Thyroid gland (tissue), 4 donors: ENCODE results near the gene RNF20. TPM values are rescaled to one million over a fixed set of nuclear protein-coding genes. Genes with fewer than 3 reads are reported as not detected.
"Not testable (repeated sequence)": the region's sequence is repeated elsewhere in the genome, so short reads cannot be mapped to it uniquely, and the experiment has no call there.

Source experiments
- DNase-seq, 2 donors: peaks; one replicate each; pipeline ENCODE4 v3.0.0-alpha.2; 2019
- H3K27ac ChIP-seq, 3 donors: fragments of 200-600 bp; sonication (generic); 1 replicate in 2 of 3; 2 replicates in 1 of 3; pipeline ENCODE4 v1.5.1; 2016 to 2019; ENCODE audit warnings: mild to moderate bottlenecking in 1 of 3, moderate library complexity in 1 of 3
- H3K27me3 ChIP-seq: fragments of 200-600 bp; sonication (generic); one replicate; pipeline ENCODE4 v1.5.1; 2019
- H3K36me3 ChIP-seq, 2 donors: fragments of 200-600 bp; sonication (generic); one replicate each; pipeline ENCODE4 v1.5.1; 2016 to 2019
- H3K4me1 ChIP-seq, 2 donors: fragments of 200-600 bp; sonication (generic); one replicate each; pipeline ENCODE4 v1.5.1; 2017 to 2019
- H3K4me3 ChIP-seq, 3 donors: fragments of 200-600 bp; sonication (generic); replicated peaks in 1 of 3; 1 replicate in 2 of 3; 2 replicates in 1 of 3; pipeline ENCODE4 v1.5.1; 2016; ENCODE audit warnings: mild to moderate bottlenecking in 1 of 3
- H3K9me3 ChIP-seq: fragments of 200-600 bp; sonication (generic); one replicate; pipeline ENCODE4 v1.5.1; 2017
- CTCF ChIP-seq, 6 experiments: fragments of 200-600 bp in 3 of 6; fragments of 450-650 bp in 3 of 6; sonication (generic) in 3 of 6; IDR thresholded peaks; one replicate each; pipeline ENCODE4 v1.5.1; 2016 to 2019; ENCODE audit warnings: antibody characterized with exemption in 6 of 6, mild to moderate bottlenecking in 2 of 6, inconsistent platforms in 1 of 6, moderate library complexity in 1 of 6
- POLR2A ChIP-seq, 2 donors: fragments of 450-650 bp; IDR thresholded peaks; one replicate each; pipeline ENCODE4 v1.6.1; 2017; ENCODE audit warnings: antibody characterized with exemption in 2 of 2, mild to moderate bottlenecking in 2 of 2, moderate library complexity in 1 of 2
- WGBS, 2 donors: methylation state at CpG; one replicate each; pipeline ENCODE4 v1.1.5; 2017; 5-methylcytosine and 5-hydroxymethylcytosine counted together
- intact Hi-C: fragments of 100-400 bp; cut with DNase I; formaldehyde crosslinking; loops from one replicate; pipeline ENCODE4 v1.15.1; 2023
- total RNA-seq, 4 donors: library from RNA; depleted of rRNA; stranded (reverse); fragments of >200 nt; gene quantifications; one replicate each; pipeline ENCODE4 v1.2.3, GENCODE V29; 2016

Gene RNF20
- total RNA-seq, 4 donors from 2014 or later, result 26.1 to 31.5 (median 26.7) TPM

GRCh38 chr9:101543098-101543735 lies 9.6 kb downstream of the RNF20 start:
- WGBS, 2 donors, result 94% methylated on average over 14 of the region's 14 CpGs
- TF ChIP-seq CTCF (IDR thresholded peaks at IDR 0.05), result no peak
- no peak for TF ChIP-seq POLR2A (IDR thresholded peaks at IDR 0.05)
- intact Hi-C loops, result no loop called here
- H3K27ac ChIP-seq, result no peak overlapping the region
- H3K27me3 ChIP-seq, result no peaks in the 10 kb centered on the region
- no peak for DNase-seq
- peaks cover 43 to 50% of the 10 kb centered on the region in 2 donors for H3K36me3 ChIP-seq
- no peaks in the 10 kb centered on the region for H3K4me1 ChIP-seq
- H3K9me3 ChIP-seq, result no peaks in the 10 kb centered on the region
- no peak overlapping the region for H3K4me3 ChIP-seq

GRCh38 chr9:101549472-101550098 lies 15.9 kb downstream of the RNF20 start:
- TF ChIP-seq CTCF (IDR thresholded peaks at IDR 0.05), result peak in 3 of 6 experiments; percentile 16 to 28 (median 22)
- 83 to 90% methylated on average over 18 of the region's 18 CpGs for WGBS, 2 donors

GRCh38 chr9:101561740-101562139 lies 28.1 kb downstream of the RNF20 start:
- intact Hi-C loops, result no loop called here
- H3K4me1 ChIP-seq, result no peaks in the 10 kb centered on the region
- H3K27ac ChIP-seq, result no peak overlapping the region
- 94 to 98% methylated on average over 1 of the region's 1 CpG for WGBS, 2 donors
- no peaks in the 10 kb centered on the region for H3K27me3 ChIP-seq
- H3K9me3 ChIP-seq, result no peaks in the 10 kb centered on the region
- no peak overlapping the region for H3K4me3 ChIP-seq
- TF ChIP-seq POLR2A (IDR thresholded peaks at IDR 0.05), result no peak
- no peak for TF ChIP-seq CTCF (IDR thresholded peaks at IDR 0.05)
- no peak for DNase-seq
- H3K36me3 ChIP-seq, result peaks cover 40 to 64% of the 10 kb centered on the region in 2 donors

More at GRCh38 chr9:101549472-101550098, 15.9 kb downstream of the RNF20 start:
- DNase-seq, result peak; percentile 12 to 17
- H3K4me1 ChIP-seq, H3K27me3 ChIP-seq, intact Hi-C loops, H3K27ac ChIP-seq, H3K4me3 ChIP-seq, H3K9me3 ChIP-seq: not testable (repeated sequence)
- peaks cover 65 to 76% of the 10 kb centered on the region in 2 donors for H3K36me3 ChIP-seq

GRCh38 chr9:101562966-101563365 lies 29.3 kb downstream of the RNF20 start:
- intact Hi-C loops, result no loop called here
- Histone ChIP-seq H3K4me3 (no peak overlapping the region), H3K36me3 (peaks cover 39 to 58% of the 10 kb centered on the region in 2 donors), H3K9me3 (no peaks in the 10 kb centered on the region), H3K27ac (no peak overlapping the region), H3K27me3 (no peaks in the 10 kb centered on the region), H3K4me1 (no peaks in the 10 kb centered on the region)
- TF ChIP-seq POLR2A (IDR thresholded peaks at IDR 0.05) (no peak), CTCF (IDR thresholded peaks at IDR 0.05) (no peak)
- 94 to 96% methylated on average over 1 of the region's 1 CpG for WGBS, 2 donors
- DNase-seq, result no peak

- no peaks in the 10 kb centered on the region for H3K9me3 ChIP-seq
- H3K4me3 ChIP-seq, result no peak overlapping the region
- TF ChIP-seq POLR2A (IDR thresholded peaks at IDR 0.05) (no peak), CTCF (IDR thresholded peaks at IDR 0.05) (no peak)
- H3K36me3 ChIP-seq, result peaks cover 29 to 49% of the 10 kb centered on the region in 2 donors
- no peak for DNase-seq
- intact Hi-C loops, result no loop called here
- H3K27ac ChIP-seq, result no peak overlapping the region
- no peaks in the 10 kb centered on the region for H3K27me3 ChIP-seq
- H3K4me1 ChIP-seq, result no peaks in the 10 kb centered on the region
Measured at GRCh38 chr9:101564252-101564651, 30.6 kb downstream of the RNF20 start.
